CD4-positive, alpha-beta T cell treated with Interleukin-15 for 4 hours (primary cell): ENCODE results near the gene MYO16.

Source experiments
- DNase-seq: peaks from one replicate; pipeline ENCODE4 v3.0.0-alpha.2; 2020; ENCODE audit warnings: low spot score

MYO16 gene

GRCh38 chr13:109243311-109243951 lies 614.0 kb downstream of the MYO16 start:
- DNase-seq = no peak

GRCh38 chr13:109244566-109244965 lies 615.2 kb downstream of the MYO16 start:
- no peak for DNase-seq

GRCh38 chr13:109246001-109246400 lies 616.6 kb downstream of the MYO16 start:
- no peak for DNase-seq

DNA sequence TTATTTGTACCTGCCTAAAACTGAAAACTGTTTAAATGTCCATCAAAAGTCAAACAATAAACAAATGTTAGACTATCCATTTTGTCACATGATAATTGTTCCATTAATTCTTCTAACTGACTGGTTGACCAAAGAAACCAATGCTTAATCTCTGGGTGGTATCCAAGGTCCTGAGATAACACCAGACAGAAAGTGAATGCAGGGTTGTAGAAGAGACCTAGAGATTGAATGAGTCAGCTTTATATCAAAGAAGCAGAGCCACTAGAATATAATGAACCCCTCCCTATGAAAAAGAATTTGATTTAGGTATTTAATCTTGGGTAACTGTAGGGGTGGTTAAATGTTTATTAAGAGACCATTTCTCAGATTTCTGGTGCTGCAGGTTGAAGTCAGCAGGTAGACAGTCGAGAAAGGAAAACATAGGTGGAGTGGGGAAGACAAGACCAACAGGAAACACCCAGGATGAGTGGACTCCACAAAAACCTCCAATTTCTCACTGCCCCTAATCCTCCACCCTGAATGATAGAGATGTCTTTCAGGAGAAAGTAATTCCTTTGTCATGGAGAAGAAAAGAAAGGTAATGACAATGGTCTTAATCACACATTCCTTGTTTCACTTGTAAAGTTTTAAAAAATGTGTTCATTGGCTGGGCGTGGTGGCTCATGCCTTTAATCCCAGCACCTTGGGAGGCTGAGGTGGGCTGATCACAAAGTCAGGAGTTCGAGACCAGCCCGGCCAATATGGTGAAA lies 620.5 kb downstream of the MYO16 start:
- no peak for DNase-seq

DNA sequence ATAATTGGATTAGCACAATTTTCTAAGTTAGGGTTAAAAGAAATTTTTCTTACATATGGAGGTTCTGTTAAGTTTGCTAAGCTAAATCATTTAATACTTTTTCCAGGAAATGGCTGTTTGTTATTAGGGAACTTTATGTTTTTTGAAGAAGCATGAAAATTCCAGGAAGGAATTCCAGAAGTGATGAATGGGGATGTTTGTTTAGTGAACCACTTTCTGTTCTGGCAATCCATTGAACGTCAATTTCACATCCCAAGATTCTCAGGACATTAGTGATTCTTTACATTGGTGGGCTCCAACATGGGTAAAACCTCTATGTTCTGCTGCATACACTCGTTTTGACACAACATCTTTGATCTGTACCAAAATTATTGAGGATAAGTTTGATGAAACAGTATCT lies 622.5 kb downstream of the MYO16 start:
- no peak for DNase-seq

DNA sequence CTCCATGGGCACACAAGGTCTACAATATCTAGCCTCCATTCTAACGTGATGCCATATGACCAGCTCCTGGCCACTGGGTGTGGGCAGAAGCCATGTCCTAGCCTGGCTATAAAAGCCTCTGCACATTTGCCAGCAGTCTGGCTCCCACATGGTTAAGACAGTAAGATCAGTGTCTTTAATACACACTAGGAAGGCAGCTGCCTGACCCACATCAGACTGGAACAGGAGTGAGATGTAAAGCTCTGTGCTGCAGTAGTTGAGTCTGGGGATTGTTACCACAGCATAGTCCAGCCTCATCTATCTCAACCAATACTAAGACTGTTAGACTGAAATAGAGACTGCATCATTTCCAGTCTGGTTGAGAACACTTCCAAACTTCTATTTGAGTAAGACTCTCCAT lies 623.9 kb downstream of the MYO16 start:
- DNase-seq = no peak

DNA sequence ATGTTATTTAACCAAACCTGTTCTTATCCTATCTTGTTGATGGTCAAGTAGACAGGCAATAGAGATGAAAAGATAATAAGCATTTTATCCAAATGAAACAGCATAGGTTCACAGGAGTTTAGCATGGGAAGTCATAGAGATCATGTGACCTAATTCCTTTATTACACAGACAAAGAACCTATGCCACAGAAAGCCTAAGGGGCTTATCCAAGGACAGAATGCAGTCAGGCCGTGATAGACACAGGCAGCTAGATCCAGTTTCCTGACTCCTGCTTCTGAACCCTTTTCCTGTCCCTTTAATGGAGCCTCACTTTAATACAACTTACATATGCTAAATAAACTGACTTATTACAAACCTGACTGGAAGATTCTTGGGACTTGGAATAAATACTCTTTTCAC lies 624.9 kb downstream of the MYO16 start:
- DNase-seq = no peak

DNA sequence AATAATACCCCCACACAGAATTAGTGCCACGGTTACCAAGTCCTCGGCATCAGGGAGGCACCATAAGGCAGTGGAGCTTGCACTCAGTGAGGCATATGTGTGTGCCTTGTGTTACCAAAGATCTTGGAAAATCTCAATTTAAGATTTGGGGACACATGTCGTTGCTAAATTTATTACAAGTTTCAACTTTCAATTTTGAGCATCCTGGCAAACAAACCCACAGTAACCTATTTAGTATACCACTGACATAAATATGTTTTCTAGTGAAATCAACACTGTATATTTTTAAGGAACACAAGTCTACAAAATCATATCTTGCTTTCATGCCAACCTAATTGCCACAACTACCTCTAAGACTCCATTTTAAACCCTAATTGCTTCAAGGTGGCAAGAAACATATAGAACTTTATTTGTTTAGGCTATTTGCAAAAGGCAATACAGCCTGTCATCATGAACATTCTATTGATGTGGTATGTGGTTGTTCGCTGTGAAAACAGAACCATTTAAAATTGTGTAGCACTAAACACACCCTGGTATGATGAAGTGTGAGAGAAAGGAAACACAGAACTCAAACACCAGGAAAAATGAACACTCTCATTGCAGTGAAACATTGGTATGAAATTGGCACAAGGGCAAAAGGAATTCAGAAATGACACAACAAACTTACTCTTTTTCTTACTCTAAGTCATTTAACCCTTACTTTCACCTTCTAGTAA lies 625.9 kb downstream of the MYO16 start:
- DNase-seq = no peak

DNA sequence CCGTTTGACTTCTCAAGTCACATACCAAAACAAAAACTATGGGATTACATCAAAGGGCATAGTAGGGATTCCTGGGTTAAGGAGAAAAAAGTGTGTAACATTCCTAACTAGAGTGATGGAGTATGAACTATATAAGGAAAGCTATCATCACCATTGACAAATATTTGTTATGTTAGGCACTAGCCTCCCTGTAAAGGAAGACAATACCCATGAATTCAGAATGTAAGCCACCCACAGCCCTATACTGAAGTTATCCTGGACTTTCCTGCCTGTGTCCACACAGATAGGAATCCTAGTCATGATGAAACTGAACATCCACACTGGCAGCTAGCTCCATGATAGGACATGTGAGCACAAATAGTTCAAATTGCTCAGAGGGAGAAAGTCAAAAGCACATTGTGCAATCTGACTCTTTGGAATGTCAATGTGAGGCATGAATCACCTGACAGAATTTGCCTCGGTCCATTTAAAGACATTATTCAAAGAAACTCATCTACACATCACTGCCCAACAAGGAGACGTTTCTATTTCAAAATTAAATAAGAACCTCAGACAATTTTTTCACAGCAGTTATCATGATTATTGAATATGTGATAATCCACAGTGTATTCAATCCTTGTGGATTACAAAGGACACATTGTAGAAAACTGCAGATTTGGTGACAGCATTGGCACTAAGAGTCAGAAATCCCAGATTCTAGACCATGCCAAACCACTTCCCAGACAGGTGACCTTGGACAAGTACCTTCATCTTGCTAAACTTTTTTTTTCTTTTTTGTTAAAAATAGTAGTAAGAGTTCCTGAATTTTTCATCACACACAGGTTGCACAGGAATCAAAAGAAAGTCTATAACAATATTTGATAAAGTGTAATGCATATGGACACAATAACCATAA lies 627.7 kb downstream of the MYO16 start:
- no peak for DNase-seq
